ENCODE measurements around the gene MBD6. TPM values are rescaled to one million over a fixed set of nuclear protein-coding genes. Genes with fewer than 3 reads are reported as not detected.

The MBD6 gene
- total RNA-seq, 1 donor from 2014 or later: 3.6 TPM

- H3K36me3 Mint-ChIP-seq: peaks cover 31% of the 10 kb centered on the region
- peak overlapping the region; percentile 28 for H3K27ac Mint-ChIP-seq
- Histone ChIP-seq H3K9ac (peak overlapping the region; percentile 48), H3K4me2 (peak overlapping the region; percentile 81), H3K36me3 (peaks cover 3% of the 10 kb centered on the region), H3K4me3 (peak overlapping the region; percentile 59), H4K20me1 (ENCODE audit: low read depth) (peaks cover 40% of the 10 kb centered on the region), H3F3A (ENCODE audit: low read depth) (peaks cover 56% of the 10 kb centered on the region), H2AFZ (replicated peaks) (no peak overlapping the region), H3K27ac (peak overlapping the region; percentile 74), H3K79me2 (ENCODE audit: low read depth) (peaks cover 19% of the 10 kb centered on the region), H3K27me3 (no peaks in the 10 kb centered on the region), H3K9me3 (ENCODE audit: low read depth) (no peaks in the 10 kb centered on the region), H3K4me1 (peaks cover 29% of the 10 kb centered on the region)
- peak; percentile 76 for DNase-seq (ENCODE audit: low spot score)
- no peaks in the 10 kb centered on the region for H3K9me3 Mint-ChIP-seq
- TF ChIP-seq EZH2 (IDR thresholded peaks at IDR 0.05) (no peak), CTCF (IDR thresholded peaks at IDR 0.05) (no peak), EZH2phosphoT487 (IDR thresholded peaks at IDR 0.05) (no peak)
- peaks cover 40% of the 10 kb centered on the region for H3K4me1 Mint-ChIP-seq
- H3K4me3 Mint-ChIP-seq: peak overlapping the region; percentile 98
- peaks cover 13% of the 10 kb centered on the region for H3K27me3 Mint-ChIP-seq (ENCODE audit: insufficient read depth, low read depth)
Measured at GRCh38 chr12:57518920-57519795, 3.5 kb upstream of the MBD6 start.

- peak overlapping the region; percentile 28 for H3K27ac Mint-ChIP-seq
- DNase-seq (ENCODE audit: low spot score): peak; percentile 59
- peaks cover 13% of the 10 kb centered on the region for H3K27me3 Mint-ChIP-seq (ENCODE audit: insufficient read depth, low read depth)
- peaks cover 62% of the 10 kb centered on the region for H3F3A ChIP-seq (ENCODE audit: low read depth)
- H3K4me2 ChIP-seq: peak overlapping the region; percentile 81
- no peak for TF ChIP-seq CTCF (IDR thresholded peaks at IDR 0.05)
- TF ChIP-seq EZH2 (IDR thresholded peaks at IDR 0.05): no peak
- no peak for TF ChIP-seq EZH2phosphoT487 (IDR thresholded peaks at IDR 0.05)
- H3K9me3 ChIP-seq (ENCODE audit: low read depth): no peaks in the 10 kb centered on the region
- H2AFZ ChIP-seq (replicated peaks): no peak overlapping the region
- H3K4me3 ChIP-seq: peak overlapping the region; percentile 59
- peaks cover 33% of the 10 kb centered on the region for H3K4me1 ChIP-seq
- H3K4me1 Mint-ChIP-seq: peaks cover 45% of the 10 kb centered on the region
- H3K9me3 Mint-ChIP-seq: no peaks in the 10 kb centered on the region
- H3K4me3 Mint-ChIP-seq: peak overlapping the region; percentile 98
- peak overlapping the region; percentile 48 for H3K9ac ChIP-seq
- H3K27me3 ChIP-seq: no peaks in the 10 kb centered on the region
- peaks cover 28% of the 10 kb centered on the region for H3K36me3 Mint-ChIP-seq
- peaks cover 44% of the 10 kb centered on the region for H4K20me1 ChIP-seq (ENCODE audit: low read depth)
- peaks cover 24% of the 10 kb centered on the region for H3K79me2 ChIP-seq (ENCODE audit: low read depth)
- H3K27ac ChIP-seq: peak overlapping the region; percentile 74
- H3K36me3 ChIP-seq: no peaks in the 10 kb centered on the region
Measured at GRCh38 chr12:57519796-57520052, 2.9 kb upstream of the MBD6 start.

GRCh38 chr12:57520053-57520818 is 2.4 kb upstream of the MBD6 start, which contains the start of gene DDIT3:
DDIT3 (minus strand) TSS chr12:57520514; CDS start chr12:57517406, 3,108 bp downstream.
- H3K9ac ChIP-seq: peak within 1 kb of the TSS; percentile 48
- TF ChIP-seq EZH2phosphoT487 (IDR thresholded peaks at IDR 0.05) (no peak), EZH2 (IDR thresholded peaks at IDR 0.05) (no peak), CTCF (IDR thresholded peaks at IDR 0.05) (no peak)
- peak within 1 kb of the TSS; percentile 59 for H3K4me3 ChIP-seq
- peak within 1 kb of the TSS; percentile 74 for H3K27ac ChIP-seq
- Mint-ChIP-seq H3K27ac (peak within 1 kb of the TSS; percentile 97), H3K4me1 (peaks cover 49% of the 10 kb centered on the region), H3K36me3 (peaks cover 28% of the 10 kb centered on the region), H3K27me3 (ENCODE audit: insufficient read depth, low read depth) (peaks cover 13% of the 10 kb centered on the region), H3K4me3 (peak within 1 kb of the TSS; percentile 98), H3K9me3 (no peaks in the 10 kb centered on the region)
- H2AFZ ChIP-seq (replicated peaks): no peak within 1 kb of the TSS
- no peaks in the 10 kb centered on the region for H3K9me3 ChIP-seq (ENCODE audit: low read depth)
- peak within 1 kb of the TSS; percentile 81 for H3K4me2 ChIP-seq
- H4K20me1 ChIP-seq (ENCODE audit: low read depth): peaks cover 49% of the 10 kb centered on the region
- H3K79me2 ChIP-seq (ENCODE audit: low read depth): peaks cover 24% of the 10 kb centered on the region
- H3K27me3 ChIP-seq: no peaks in the 10 kb centered on the region
- peak; percentile 98 for DNase-seq (ENCODE audit: low spot score)
- peaks cover 33% of the 10 kb centered on the region for H3K4me1 ChIP-seq
- no peaks in the 10 kb centered on the region for H3K36me3 ChIP-seq
- H3F3A ChIP-seq (ENCODE audit: low read depth): peaks cover 64% of the 10 kb centered on the region

All from neural progenitor cell (in vitro differentiated cells).